NCI-H526 treated with DMSO at 0.1 percent for 48 hours (cell line): Measurements from ENCODE around the gene IRAK2.
A peak's percentile ranks its signal among the peaks of the same experiment; 100 is the strongest.

ENCODE experiments used
- DNase-seq: peaks from one replicate; lab custom pipeline; 2025; lab: John Stamatoyannopoulos, UW

The IRAK2 gene

GRCh38 chr3:10189557-10190354, 25.0 kb downstream of the IRAK2 start:
- no peak for DNase-seq

GRCh38 chr3:10192953-10193691, 28.4 kb downstream of the IRAK2 start:
- peak; percentile 46 for DNase-seq

- no peak for DNase-seq
Measured at GRCh38 chr3:10193692-10194327, 29.1 kb downstream of the IRAK2 start.

GRCh38 chr3:10194328-10195071, 29.8 kb downstream of the IRAK2 start:
- DNase-seq, result no peak

- DNase-seq, result no peak
Measured at GRCh38 chr3:10195366-10196089, 30.8 kb downstream of the IRAK2 start.

- no peak for DNase-seq
Measured at GRCh38 chr3:10196389-10197052, 31.8 kb downstream of the IRAK2 start.

GRCh38 chr3:10198226-10198625, 33.5 kb downstream of the IRAK2 start:
- no peak for DNase-seq

- DNase-seq, result no peak
Measured at GRCh38 chr3:10198761-10199649, 34.3 kb downstream of the IRAK2 start.

GRCh38 chr3:10204921-10205320, 40.2 kb downstream of the IRAK2 start:
- DNase-seq, result no peak

- no peak for DNase-seq
Measured at GRCh38 chr3:10205451-10206165, 40.9 kb downstream of the IRAK2 start.

- DNase-seq, result no peak
Measured at GRCh38 chr3:10206166-10206511, 41.4 kb downstream of the IRAK2 start.

- DNase-seq, result no peak
Measured at GRCh38 chr3:10213156-10213792, 48.6 kb downstream of the IRAK2 start.

- peak; percentile 52 for DNase-seq
Measured at GRCh38 chr3:10215578-10216368, 51.1 kb downstream of the IRAK2 start.

- no peak for DNase-seq
Measured at GRCh38 chr3:10217359-10217758, 52.6 kb downstream of the IRAK2 start.

GRCh38 chr3:10219737-10220136, 55.0 kb downstream of the IRAK2 start:
- no peak for DNase-seq

- DNase-seq, result no peak
Measured at GRCh38 chr3:10223676-10224639, 59.2 kb downstream of the IRAK2 start.
